GM21447 (cell line): Measurements from ENCODE around the gene ARHGEF17.
"Not testable (repeated sequence)": the region's sequence is repeated elsewhere in the genome, so short reads cannot be mapped to it uniquely, and the experiment has no call there.

Source experiments
- ATAC-seq: cut with Tn5 transposase; IDR thresholded peaks from one replicate; pipeline ENCODE4 v1.9.1; 2021; ENCODE audit not compliant: unreplicated experiment

The ARHGEF17 gene

DNA sequence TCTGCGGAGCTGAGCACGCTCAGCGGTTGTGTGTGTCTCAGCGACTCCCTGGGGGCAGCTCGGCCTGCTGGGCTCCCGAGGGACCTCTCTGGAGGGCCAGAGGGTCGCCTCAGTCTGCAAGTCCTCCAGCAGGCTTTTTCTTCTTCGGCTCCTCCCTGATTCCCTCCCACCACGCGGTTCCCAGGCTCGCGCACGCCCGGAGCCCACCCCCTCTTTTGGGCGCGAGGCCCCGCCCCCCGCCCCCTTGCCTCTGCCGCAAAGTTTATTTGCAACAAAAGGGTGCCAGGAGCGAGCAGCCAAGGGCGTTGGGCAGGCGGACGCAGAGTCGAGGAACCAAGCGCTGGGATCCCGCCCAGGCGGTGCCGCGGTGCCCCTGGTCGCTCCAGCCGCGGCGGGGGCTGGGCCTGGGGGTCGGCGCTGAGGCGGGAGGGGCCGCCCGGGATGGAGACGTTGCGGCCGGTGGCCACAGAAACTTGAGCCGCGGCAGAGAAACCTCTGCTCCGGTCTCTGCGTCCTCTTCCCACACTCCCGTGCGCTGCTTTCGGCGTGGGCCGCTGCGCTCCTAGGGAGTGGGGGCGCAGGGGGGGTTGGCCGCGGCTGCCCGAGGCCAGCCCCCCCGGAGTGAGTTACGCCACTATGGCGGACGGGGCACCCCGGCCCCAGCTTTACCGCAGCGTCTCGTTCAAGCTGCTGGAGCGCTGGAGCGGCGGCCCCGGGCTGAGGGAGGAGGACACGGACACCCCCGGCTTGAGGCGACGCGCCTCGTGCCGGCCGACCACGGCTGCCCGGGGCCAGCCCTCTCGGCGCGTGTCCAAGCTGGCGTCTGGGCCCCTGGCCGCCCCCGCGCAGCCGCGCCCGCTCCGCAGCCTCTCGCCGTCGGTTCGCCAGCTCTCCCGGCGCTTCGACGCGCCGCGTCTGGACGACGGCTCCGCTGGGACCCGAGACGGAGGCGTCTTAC is at the start of gene ARHGEF17:
Gene ARHGEF17, plus strand, starts transcription at position 274 of the 958 bp plus-strand sequence. Its CDS starts 363 bp downstream, at position 637.
- peak; percentile 30 for ATAC-seq

- no peak for ATAC-seq
These were observed 48.5 kb upstream of the ARHGEF17 start for GRCh38 chr11:73259406-73260126.

DNA sequence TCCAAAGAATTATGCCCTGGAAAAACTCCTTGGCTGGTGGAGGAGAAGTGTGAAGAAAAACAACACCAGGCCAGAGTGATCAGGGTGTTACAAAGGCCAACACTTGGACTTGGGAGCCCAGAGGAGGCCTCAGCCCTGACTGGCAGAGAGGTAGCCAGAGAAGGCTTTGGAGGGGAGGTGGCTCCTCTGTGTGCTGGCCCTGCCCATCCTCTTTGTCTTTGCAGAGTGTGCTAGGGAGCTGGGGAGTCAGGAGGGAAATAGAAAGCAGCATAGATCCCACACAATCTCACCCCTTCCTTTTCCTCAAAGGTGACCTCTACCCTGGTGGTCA is 48.0 kb upstream of the ARHGEF17 start:
- ATAC-seq: no peak

DNA sequence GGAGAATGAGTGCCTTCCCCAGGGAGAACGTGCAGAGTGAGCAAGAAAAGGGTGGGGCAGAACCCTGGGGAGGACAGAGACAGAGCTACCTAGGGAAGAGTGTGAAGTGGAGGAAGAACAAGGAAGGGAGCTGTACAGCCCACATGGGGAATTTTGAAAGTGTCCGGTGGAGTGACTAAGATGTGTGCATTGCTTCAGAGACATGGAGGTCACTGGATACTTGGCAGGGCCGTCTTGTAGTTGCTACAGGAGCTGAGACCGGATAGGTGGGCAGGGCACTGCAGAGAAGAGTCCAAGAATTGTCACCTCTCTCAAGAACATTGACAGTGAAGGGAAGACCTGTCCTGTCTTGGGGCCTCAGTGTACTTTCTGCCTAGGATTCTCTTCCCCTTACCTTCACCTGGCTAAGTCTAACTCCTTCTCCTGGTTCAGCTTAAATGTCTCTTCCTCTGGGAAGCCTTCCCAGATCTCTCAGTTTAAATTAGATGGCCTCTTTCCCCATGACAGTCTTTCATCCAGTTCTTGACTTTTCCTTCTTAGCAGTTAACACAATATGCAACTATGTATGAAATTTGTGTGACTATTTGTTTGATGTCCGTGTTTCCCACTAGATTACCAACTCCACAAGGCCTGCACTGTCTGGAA is 45.1 kb upstream of the ARHGEF17 start:
- no peak for ATAC-seq

DNA sequence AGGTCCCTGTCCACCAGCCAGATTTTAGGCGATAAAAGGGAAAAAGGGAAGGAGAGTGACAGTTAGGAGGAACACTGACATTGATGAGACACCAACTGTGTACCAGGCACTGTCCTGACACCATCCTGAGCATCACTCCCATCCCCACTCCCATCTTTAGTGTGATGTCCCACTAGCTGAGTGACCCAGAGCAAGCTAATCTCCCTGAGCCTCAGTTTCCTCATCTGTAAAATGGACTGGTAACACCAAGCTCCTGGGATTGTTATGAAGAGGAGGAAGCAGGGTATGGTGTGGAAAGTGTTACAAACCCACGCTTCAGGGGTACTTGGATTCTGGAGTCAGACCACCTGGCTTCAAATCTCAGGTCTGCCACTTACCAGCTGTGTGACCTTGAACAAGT is 44.4 kb upstream of the ARHGEF17 start:
- no peak for ATAC-seq

DNA sequence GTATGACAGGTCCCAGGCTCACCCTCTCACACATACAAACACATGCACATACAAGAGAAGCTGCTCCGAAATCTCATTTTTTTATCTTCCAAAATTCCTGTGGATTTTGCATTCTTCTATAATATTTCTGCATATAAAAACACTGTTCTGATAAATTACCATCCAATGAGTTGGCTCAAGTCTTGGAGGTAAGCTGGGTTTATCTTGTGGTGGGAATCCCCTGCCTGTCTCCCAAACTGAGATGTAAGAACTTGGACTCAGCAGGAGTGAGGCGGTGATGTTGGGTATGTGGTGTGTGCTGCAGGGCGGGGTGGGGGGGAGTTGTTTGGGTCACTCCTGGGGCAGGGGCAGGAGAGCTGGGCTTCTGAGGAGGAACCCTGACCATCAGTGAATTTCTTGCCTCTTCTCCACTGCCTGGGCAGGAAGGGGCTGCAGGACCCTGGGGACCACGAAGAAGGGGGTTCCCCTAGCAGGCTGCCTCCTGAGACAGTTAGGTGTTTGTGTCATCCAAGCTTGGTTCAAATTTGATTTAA is 42.7 kb upstream of the ARHGEF17 start:
- ATAC-seq: no peak

GRCh38 chr11:73265853-73266645 is 42.0 kb upstream of the ARHGEF17 start:
- ATAC-seq: no peak

GRCh38 chr11:73266646-73267020 is 41.4 kb upstream of the ARHGEF17 start:
- ATAC-seq: no peak

GRCh38 chr11:73267122-73267846 is 40.8 kb upstream of the ARHGEF17 start:
- no peak for ATAC-seq

- ATAC-seq: no peak
These were observed 40.1 kb upstream of the ARHGEF17 start for GRCh38 chr11:73267906-73268540.

DNA sequence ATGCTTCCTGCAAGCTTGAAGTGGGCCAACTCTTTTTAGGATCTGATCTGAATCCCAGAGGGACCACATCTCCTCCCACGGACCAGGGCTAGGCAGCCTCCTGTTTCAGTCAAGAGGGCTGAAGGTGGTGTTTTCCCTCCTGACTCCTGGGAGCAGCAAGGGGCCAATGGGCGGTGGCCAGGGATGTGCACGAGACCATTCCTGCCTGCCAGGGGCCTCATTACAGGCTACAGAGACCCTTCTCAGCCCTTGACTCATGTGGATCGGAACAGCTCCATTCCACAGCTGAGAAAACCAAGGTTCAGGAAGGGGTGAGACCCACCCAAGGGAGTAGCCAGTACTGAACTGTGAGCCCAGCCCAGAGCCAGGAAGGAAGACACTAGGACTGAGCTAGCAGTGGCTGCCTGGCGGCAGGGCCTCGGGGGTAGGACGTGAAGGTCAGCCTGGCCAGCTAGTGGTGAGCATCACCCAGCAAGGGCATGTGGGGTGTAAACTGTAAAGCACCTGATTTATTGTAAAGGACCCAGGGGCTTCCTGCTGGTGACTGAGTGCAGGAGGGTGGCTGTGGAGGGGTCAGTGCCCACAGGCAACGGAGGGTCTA is 39.3 kb upstream of the ARHGEF17 start:
- ATAC-seq: no peak

- ATAC-seq: no peak
These were observed 38.5 kb upstream of the ARHGEF17 start for GRCh38 chr11:73269459-73270015.

DNA sequence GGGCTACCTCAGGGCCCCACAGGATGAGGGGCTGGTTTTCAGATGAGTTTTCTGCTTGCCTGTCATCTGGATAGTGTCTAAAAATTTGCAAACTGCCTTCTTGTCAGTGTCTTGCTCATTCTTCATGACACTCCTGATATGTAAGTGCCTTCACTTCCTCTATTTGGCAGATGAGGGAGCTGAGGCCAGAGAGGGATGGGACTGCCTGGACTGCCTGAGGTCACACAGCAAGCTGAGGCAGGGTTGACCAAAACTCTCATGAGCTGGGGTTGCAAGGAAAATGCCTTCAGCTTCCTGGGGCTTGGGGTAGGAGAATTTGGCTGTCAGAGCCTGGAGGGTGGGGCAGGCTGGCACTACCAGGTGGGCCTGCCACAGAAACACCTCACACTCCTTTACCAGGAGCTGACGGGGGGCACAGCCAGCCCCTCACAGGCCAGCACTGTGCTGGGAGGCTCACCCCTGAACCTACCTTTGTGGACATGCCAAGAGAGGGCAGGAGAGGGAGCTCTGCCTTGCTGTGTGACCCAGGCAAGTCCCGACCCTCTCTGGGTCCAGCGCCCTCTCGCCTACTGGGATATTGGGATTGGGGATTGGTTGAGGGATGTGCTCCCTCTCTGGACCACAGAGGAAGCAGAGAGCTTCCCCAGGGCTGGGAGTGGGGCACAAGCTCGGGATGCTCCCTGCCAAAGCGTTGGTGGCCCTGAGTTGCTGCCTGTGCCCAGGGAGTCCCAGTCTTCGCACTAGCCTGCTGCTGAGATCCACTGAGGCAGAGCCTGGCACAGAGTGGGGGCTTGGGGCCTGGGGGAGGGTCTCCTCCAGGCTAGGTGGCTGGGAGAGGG is 37.8 kb upstream of the ARHGEF17 start:
- no peak for ATAC-seq

- no peak for ATAC-seq
These were observed 37.1 kb upstream of the ARHGEF17 start for GRCh38 chr11:73270855-73271477.

DNA sequence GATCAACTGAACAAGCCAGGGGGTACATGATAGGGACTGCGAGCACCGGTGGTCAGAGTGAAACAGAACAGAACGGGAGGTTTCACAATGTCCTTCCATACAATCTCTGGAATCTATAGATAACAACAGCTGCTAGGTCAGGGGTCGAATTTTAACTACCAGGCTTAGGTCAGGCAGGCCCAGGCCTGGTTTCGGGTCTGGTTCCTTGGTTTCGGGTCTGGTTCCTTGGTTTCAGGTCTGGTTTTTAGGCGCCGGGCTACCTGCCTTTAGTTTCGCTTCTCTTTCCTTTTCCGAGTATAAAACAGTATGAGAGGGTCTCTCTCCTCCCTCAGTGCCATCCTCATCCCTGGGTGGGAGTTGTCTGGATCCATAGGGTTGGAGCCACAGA is 36.6 kb upstream of the ARHGEF17 start:
- ATAC-seq: not testable (repeated sequence)

DNA sequence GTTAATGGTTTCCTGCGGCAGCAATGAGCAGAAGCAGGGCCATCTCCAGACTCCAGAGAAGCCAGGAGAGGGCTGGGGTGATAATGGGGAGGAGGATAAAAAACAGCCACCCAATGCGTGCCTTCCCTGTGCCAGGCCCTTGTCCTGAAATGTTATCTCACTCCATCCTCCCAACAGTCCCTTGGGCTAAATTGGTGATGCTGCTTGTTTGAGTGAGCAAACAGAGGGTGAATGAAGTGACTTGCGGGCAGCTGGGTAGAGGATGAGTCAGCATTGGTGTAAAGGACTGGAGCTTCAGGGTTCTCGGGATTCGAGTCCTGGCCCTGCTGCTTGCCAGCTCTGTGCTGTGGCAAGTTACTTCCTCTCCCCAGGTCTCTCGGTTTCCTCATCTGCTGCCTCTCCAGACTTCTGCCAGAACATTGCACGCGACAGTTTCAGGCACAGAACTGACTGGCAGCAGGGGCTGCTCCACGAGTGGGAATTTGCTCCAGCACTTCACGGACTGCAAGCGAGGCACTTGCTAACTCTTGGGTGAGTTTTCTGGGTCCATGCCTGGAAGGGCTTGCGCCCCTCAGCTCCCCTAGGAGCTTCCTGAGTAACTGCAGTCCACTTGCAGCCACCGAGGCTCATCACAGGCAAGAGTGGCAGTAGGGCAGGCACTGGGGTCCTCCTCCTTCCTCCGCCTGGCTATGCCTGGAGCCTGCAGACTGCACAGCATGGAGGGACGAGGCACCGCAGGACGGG is 36.0 kb upstream of the ARHGEF17 start, which contains the start of gene P2RY6:
Gene P2RY6, plus strand, starts transcription at position 403 of the 744 bp plus-strand sequence. CDS start 24,181 bp downstream, outside the sequence.
- ATAC-seq: no peak

DNA sequence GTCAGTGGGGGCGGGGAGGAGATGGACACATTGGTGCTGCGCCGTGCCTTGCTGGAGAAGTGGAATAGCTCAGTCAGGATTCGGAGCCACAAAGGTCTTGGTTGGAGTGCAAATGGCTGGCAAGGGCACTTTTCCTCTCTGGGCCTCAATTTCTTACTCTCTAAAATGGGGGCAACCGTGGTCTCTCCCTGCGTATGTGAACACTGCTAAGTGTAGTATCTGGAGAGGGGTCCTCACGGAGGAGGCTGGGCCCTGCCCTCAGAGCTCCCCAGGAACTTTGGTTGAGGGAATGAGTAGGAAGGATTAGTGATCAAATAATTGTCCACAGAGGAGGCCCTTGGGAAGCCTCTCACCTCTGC is 35.4 kb upstream of the ARHGEF17 start:
- ATAC-seq: no peak
